ENCODE results near the gene NCKAP5. TPM values are rescaled to one million over a fixed set of nuclear protein-coding genes. Genes with fewer than 3 reads are reported as not detected.
"Not testable (repeated sequence)": the region's sequence is repeated elsewhere in the genome, so short reads cannot be mapped to it uniquely, and the experiment has no call there.

NCKAP5 gene
- total RNA-seq, 1 donor from 2014 or later: 7.9 TPM

DNA sequence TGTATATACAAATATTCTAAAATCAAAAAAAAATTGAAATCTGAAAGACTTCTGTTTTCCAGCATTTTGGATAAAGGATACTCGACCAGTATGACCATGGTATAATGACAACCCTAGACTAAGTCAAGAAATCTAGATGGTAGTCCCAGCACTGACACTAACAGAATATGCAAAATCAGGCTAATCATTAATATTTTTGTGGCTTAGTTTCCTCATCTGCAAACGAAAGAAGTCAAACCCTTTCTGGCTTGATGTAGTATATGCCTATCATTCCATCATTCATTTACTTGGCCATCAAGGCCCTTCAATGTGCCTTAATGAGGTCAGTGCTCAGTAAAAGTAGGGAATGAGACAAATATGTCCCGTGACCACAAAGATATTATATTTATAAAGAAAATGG, 83.5 kb downstream of the NCKAP5 start:
- intact Hi-C loops (cut with DNase I): no loop called here
- ATAC-seq (ENCODE audit: poor library complexity) (no peak), DNase-seq (no peak)

DNA sequence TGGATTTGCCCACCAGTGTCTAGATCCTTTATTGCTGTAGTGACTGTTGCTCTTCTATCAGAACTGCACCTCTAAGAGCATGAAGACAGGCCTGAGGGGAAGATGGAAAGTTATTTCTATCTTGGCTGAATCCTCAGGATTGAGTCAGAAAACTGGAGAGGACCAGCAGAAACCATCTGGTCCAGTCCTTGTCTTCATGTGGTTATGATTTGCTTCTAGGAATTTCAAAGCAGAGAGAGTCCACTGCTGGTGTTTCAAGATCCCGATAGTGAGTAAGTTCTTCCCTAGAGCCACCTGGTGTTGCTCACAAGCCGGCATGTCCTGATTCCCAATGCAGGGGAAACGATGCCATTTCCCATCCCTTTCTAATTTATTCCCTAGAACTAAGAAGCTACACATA, 84.2 kb downstream of the NCKAP5 start:
- intact Hi-C loops (cut with DNase I): no loop called here

DNA sequence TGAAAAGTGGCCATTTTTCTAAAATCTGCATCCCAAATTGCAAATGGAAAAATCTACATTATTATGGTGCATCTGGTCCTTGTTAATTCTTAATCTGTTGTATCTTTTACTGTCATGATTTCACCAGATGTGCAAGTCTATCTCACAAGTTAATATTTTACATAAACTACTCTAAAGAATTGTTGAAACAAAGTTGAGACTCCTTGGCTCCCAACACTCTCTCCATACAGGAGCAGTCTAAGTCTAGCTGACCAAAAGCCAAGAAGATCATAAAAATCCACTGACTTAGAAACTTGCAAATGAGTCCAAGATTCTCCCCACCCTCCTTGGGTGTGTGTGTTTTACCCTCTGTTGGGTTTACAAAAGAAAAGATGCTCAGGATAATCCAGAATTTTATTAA, 85.1 kb downstream of the NCKAP5 start:
- ATAC-seq (ENCODE audit: poor library complexity): no peak
- DNase-seq: no peak
- intact Hi-C loops (cut with DNase I): no loop called here

More for the DNA sequence above, 84.2 kb downstream of the NCKAP5 start:
- no peak for ATAC-seq (ENCODE audit: poor library complexity)
- no peak for DNase-seq

DNA sequence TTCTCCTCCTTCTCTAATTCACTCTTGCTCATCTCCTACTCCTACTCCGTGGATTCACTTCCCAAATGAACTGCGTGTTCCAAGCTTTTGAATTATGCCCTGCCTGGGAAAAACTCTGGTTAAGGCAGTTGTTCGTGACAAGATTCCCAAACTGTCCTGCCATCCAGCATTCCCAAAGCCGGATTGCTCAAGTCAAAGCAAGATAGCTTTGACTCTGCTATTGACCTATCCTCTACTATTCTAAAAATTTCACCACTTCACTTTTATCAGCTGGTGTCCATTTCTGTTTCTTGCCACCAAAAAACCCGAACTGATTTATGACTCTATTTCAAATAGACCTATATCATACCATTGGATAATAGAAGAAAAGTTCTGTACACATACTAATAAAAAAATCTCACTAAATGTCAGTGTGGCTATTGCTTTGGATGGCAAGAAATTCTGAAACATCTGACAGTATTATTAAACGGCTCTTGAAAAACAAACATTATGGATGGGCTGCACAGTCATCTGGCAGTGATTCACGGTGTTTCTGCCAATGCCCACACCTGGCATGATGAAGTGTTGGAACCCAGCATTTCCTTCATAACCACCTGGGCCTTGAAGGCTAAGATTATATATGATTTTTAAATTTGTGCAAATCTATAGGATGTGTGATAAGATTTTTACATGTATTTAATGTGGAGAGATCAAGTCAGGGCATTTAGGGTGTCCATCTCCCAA, 87.4 kb downstream of the NCKAP5 start:
- ATAC-seq (ENCODE audit: poor library complexity) (no peak), DNase-seq (no peak)
- intact Hi-C loops (cut with DNase I): no loop called here

DNA sequence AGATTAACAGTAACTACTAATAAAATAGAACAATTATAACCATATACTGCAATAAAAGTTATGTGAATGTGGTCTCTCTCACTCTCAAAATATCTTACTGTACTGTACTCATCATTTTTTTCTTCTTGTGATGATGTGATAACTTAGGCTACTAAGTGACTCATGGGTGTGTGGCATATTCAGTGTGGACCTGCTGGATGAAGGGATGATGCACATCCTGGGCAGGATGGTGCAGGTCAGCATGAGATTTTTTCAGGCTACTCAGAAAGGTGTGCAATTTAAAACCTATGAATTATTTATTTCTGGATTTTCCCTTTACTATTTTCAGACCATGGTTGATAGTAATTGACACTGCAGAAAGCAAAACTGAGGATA, 90.7 kb downstream of the NCKAP5 start:
- ATAC-seq (ENCODE audit: poor library complexity) (no peak), DNase-seq (no peak)
- intact Hi-C loops (cut with DNase I): no loop called here

DNA sequence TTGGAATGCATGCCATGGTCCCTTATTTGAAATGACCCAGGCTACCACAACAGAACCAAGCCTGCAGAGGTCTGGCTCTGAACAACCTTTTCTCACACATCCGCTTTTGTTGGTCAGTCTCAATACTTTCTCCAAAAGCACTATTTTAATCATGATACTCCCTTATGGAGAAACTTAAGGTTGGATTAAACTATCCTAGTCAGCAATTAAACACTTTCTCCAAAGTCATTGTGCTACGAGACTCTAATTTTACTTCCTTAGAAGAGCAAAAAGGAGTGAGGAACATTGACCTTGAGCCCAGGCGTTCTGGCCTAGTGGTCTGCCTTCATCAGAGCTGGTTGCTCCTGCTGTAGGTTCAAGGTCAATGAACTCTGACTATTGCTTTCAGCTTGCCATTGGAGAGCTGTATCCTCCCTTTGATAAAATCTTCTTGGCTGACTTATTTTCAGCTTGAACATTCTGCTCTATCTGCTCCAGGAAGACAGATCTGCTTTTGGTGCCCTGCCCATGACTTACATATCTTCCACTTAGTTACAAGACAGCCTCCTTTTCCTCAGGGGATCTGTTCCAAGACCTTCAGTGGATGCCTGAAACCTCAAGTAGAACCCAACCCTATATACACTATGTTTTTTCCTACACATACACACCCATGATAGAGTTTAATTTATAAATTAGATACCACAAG, 91.2 kb downstream of the NCKAP5 start:
- no peak for ATAC-seq (ENCODE audit: poor library complexity)
- DNase-seq: no peak
- intact Hi-C loops (cut with DNase I): no loop called here

DNA sequence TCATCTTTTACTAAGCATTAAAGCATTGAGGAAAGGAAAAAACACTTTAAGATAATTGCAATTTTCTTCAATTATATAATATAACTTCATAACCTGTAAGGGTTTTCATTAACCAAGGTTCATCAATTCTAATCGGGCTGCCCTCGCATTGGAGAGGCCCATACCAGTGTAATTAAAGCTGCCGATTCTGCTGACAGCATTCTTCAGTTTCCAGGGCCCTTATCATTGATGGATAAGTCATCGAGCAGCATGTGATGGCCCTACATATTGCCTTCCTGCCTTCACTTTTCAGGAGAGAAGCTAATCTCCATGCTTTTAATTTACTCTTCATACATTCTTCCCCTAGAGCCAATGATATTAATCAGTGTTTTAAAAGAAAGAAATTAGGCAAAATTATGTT, 92.0 kb downstream of the NCKAP5 start:
- intact Hi-C loops (cut with DNase I): no loop called here
- no peak for DNase-seq
- no peak for ATAC-seq (ENCODE audit: poor library complexity)

DNA sequence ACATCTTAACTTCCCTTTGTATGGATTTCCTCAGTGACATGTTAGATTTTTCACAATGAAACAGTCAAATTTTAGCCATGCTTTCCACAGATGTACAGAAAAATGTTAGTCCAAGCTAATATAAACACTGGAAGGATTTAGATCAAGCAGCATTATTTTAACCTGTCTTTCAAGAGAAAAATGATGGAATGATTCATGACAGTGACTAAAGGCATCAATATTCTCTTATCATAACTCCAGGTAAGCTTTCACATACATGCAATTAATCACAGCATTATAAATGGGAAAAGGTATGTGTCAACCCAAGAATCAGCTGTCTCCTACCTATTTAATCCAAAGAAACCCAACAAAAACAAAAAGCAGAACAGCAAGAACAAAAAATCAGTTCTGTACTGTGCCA, 92.7 kb downstream of the NCKAP5 start:
- intact Hi-C loops (cut with DNase I): no loop called here
- ATAC-seq (ENCODE audit: poor library complexity) (no peak), DNase-seq (no peak)

DNA sequence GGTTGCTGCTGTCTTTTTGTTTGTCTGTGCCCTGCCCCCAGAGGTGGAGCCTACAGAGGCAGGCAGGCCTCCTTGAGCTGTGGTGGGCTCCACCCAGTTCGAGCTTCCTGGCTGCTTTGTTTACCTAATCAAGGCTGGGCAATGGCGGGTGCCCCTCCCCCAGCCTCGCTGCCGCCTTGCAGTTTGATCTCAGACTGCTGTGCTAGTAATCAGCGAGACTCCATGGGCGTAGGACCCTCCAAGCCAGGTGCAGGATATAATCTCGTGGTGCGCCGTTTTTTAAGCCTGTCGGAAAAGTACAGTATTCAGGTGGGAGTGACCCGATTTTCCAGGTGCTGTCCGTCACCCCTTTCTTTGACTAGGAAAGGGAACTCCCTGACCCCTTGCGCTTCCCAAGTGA, 97.8 kb downstream of the NCKAP5 start:
- DNase-seq; ATAC-seq (ENCODE audit: poor library complexity); intact Hi-C loops (cut with DNase I): not testable (repeated sequence)

DNA sequence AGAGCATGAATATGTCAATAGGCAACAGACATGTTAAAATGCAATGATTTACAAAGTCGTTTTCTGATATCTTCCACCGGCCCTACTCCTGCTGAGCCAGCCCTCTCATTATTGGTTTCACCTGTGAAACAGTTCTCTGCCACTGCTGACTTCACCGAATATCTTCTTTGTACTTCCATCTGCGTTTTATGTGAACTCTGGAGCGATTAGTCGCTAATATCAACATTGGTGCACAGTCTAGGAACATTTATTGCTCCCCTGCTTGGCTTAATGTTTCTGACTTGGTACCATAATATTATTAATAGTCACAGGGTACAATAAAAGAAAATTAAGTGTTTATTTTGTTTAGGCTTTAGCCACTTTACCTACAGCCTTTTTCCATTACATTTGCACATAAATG, 105.5 kb downstream of the NCKAP5 start:
- ATAC-seq (ENCODE audit: poor library complexity): no peak
- DNase-seq: no peak
- intact Hi-C loops (cut with DNase I): no loop called here

DNA sequence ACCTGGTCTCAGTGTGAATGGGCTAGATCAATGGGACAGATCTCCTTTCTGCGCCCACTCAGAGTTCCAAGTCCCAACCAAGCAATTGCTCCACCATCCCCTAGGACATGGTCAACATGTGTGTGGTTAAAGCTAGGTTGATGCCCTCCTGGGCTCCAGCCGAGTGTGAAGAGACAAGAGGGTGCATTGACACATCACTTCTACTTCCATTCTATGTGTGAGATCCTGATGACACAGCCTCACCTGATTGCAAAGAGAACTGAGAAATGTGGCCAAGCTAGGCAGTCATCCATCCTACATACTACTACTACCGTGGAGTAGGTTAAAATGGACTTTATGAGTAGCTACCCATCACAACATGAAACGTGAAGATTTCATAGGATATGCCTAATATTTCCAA, 106.8 kb downstream of the NCKAP5 start:
- intact Hi-C loops (cut with DNase I): no loop called here

DNA sequence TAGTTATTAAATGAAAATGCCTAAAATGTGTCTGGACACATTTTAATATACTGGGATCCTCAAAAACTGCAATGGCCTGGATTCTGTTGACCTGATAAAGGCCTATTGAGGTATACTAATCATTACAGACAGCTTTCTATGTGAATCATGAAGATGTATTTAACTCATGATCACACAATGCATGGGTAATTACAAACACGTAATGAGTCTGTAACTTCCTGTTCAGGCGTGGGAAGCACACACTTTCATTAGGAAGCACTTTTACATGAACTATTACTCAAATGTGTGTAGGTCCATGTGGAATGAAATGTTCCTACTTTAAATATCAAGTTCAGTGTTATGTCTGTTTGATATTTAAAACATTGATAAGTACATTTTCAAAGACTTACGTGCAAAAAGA, 108.7 kb downstream of the NCKAP5 start:
- intact Hi-C loops (cut with DNase I): no loop called here
- no peak for ATAC-seq (ENCODE audit: poor library complexity)

More for the DNA sequence above, 106.8 kb downstream of the NCKAP5 start:
- ATAC-seq (ENCODE audit: poor library complexity): no peak
- DNase-seq: no peak

DNA sequence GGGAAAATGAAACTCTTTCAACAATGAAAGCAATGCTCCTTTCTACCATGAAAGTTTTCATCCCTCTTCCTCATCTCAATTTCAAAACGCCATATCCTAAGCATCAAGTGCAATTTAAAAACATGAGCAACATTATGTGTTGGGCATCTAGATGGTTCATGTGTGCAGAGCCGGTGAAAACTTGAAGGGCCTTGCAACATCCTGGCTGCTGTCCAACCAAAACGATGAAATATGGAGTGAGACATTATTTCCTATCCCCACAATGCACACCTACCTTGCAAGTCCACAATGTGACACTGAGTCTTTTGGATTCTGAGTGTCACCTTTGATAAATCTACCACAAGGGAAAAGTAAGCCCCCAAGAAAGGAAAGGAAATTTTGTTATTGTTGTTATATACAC, 110.0 kb downstream of the NCKAP5 start:
- ATAC-seq (ENCODE audit: poor library complexity) (no peak), DNase-seq (no peak)
- intact Hi-C loops (cut with DNase I): no loop called here

More for the DNA sequence above, 108.7 kb downstream of the NCKAP5 start:
- no peak for DNase-seq

DNA sequence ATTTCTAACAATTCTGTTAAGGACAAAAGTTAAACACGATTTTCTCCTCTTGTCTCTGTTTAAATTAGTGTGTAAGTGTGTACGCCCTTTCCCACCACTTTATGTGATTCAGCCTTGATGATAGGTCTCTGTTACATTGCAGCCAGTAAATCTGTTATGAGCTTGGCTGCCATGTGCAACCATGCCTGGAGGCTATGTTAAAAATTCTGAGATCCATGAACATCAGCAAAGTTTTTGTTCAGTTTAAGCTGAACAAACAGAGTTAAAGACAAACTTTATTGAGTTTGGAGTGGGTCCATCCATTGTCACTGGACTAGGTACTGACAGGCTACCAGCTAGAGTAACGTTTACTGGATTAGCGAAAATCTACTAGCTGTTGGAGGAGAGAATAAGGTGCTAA, 110.4 kb downstream of the NCKAP5 start:
- DNase-seq (no peak), ATAC-seq (ENCODE audit: poor library complexity) (no peak)
- intact Hi-C loops (cut with DNase I): no loop called here

DNA sequence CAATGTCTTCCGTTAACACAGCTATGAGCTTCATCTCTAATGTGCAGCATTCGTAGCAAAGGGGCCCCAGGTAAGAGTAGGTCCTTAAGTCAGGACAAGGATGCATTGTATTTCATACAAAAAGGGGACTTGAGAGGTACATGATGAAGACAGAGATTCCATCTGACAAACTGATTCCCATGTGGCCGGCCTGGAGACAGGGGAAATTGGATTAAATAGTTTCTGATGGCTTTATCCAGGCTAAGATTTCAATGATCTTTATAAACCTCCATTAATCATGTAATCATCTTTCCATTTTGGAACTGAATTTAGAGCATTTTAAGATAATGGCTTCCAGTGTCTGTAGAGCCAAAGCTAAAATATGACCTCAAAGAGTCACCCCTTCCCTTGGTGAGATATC, 111.3 kb downstream of the NCKAP5 start:
- ATAC-seq (ENCODE audit: poor library complexity) (no peak), DNase-seq (no peak)
- intact Hi-C loops (cut with DNase I): no loop called here

DNA sequence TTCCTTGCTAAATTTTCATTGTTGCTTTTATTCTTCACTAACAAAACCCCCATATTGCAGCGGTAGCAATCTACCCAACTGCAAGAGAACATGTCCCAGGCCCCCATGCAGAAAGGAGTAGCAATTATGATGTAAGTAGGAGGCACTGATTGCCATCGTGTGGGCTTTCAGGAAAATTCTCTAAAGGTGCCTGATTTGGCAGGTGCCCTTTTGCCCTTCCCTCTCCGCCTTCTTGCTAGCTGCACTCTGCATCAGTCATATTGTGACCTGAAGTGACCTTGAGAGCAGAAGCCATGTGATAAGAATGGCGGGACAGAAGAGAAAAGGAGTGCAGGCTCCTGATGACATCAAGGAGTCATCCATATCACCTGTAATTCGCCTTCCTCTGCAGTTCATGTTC, 112.1 kb downstream of the NCKAP5 start:
- ATAC-seq (ENCODE audit: poor library complexity) (no peak), DNase-seq (no peak)
- intact Hi-C loops (cut with DNase I): no loop called here

DNA sequence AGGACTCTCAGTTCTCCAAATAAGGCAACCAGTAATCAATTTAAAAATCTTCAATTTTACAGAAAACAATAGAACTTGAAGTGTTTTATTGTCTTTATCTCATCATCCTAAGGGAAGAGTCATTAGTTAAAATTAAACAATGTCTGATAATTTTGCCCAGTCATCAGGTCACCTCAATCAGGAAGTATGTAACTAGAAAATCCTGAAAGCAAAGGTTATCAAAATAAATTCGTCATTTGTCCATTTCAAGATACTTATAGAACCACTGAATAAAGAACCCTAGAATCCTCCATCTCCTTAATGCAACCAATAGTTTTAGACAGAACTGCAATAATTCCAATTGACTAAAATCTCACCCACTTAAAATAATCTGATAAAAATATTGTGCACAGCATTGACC, 115.2 kb downstream of the NCKAP5 start:
- DNase-seq (no peak), ATAC-seq (ENCODE audit: poor library complexity) (no peak)
- intact Hi-C loops (cut with DNase I): no loop called here

DNA sequence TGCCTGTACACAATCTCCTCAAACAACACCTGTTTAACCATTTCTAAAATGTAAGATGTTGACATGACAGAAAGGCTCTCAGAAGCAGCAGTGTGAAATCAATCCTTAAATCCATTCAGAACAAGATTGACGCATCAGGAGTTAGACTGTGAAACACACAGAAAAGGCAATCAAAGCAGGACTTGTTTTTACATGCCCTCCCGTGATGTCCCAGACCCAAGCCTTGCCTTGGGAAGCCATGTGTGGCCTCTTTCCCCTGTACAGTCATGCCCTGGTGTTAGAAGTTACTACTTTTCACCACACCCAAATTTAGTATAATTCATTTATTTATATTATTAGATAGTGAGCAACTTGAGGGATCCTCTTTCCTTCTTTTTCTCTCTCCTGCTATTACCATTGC, 115.7 kb downstream of the NCKAP5 start:
- DNase-seq (no peak), ATAC-seq (ENCODE audit: poor library complexity) (no peak)
- intact Hi-C loops (cut with DNase I): no loop called here

DNA sequence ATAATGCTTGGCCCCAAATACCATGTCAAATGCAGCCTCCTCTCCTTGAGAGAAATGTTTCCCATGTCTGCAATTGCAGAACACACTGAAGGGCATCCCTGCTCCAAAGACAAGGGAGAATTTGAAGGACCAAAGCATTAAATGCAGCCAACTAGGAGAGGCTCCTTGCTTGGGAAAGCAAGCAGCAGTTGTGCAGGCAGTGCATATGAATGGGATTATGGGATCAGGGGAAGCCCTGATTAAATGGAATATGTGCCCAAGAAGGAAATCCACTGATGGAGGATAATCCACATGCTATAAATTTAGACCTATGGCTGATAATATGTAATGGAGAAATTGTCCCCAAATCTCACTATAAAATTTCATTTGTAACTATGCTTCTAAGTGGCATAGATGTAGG, 116.1 kb downstream of the NCKAP5 start:
- ATAC-seq (ENCODE audit: poor library complexity) (no peak), DNase-seq (no peak)
- intact Hi-C loops (cut with DNase I): no loop called here

DNA sequence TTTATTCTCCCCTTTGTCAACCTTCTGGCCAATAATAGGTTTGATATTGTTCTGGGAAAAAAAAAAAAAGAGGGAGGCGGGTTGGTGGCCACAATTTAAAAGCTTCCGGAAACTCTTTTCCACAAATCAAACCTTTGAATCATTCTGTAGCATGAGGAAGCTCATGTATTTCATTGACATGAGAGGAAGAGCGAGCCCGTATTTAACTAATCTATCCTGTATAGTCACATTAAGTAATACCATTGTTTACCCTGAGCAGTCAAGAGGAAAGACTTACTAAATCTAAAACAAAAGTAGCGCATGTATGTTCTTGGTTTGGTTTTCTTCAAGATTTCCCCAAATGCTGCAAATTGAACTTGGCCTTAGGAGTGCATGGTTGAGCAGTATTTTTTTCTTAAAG, 120.1 kb downstream of the NCKAP5 start:
- ATAC-seq (ENCODE audit: poor library complexity): no peak
- intact Hi-C loops (cut with DNase I): no loop called here
- DNase-seq: no peak

DNA sequence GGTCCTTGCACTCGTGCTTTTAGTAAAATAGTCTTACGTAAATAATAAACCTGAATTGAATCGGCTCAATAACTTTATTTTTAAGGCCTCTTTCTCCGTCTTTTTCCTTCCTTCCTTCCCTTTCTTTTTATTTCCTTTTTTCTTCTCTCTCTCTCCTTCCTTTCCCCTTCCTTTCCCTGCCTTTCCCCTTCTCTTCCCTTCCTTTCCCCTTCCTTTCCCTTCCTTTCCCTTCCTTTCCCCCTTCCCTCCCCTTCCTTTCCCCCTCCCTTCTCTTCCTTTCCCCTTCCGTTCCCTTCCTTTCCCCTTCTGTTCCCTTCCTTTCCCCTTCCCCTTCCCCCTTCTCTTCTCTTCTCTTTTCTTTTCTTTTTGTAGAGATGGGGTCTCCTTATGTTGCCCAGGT, 121.0 kb downstream of the NCKAP5 start:
- DNase-seq (no peak), ATAC-seq (ENCODE audit: poor library complexity) (no peak)
- intact Hi-C loops (cut with DNase I): no loop called here

Data from Right ventricle myocardium superior (tissue), 1 donor.